Amniotic stem cell (primary cell): Measurements from ENCODE around the gene TMPRSS2.
"Not testable (repeated sequence)": the region's sequence is repeated elsewhere in the genome, so short reads cannot be mapped to it uniquely, and the experiment has no call there.

ENCODE experiments used
- DNase-seq: peaks from one replicate; lab custom pipeline; 2025; lab: John Stamatoyannopoulos, UW

Gene TMPRSS2

GRCh38 chr21:41425954-41426675, 81.8 kb downstream of the TMPRSS2 start, which contains the start of gene MX1:
Gene MX1, plus strand, starts transcription at chr21:41426239. Its CDS starts 5,832 bp downstream, at chr21:41432071.
- DNase-seq: no peak

GRCh38 chr21:41425588-41425953, 82.4 kb downstream of the TMPRSS2 start:
- no peak for DNase-seq

GRCh38 chr21:41423305-41423636, 84.7 kb downstream of the TMPRSS2 start:
- DNase-seq: not testable (repeated sequence)

- no peak for DNase-seq
These were observed 85.2 kb downstream of the TMPRSS2 start for GRCh38 chr21:41422546-41423304.

GRCh38 chr21:41420998-41421397, 87.0 kb downstream of the TMPRSS2 start:
- not testable (repeated sequence) for DNase-seq

- peak; percentile 68 for DNase-seq
These were observed 87.8 kb downstream of the TMPRSS2 start for GRCh38 chr21:41419921-41420862.

GRCh38 chr21:41418956-41419680, 88.8 kb downstream of the TMPRSS2 start:
- no peak for DNase-seq

- no peak for DNase-seq
These were observed 89.6 kb downstream of the TMPRSS2 start for GRCh38 chr21:41418393-41418792.

- not testable (repeated sequence) for DNase-seq
These were observed 90.5 kb downstream of the TMPRSS2 start for GRCh38 chr21:41417505-41417904.
